GM12865 (cell line): ENCODE data around the gene B3GALT6.

Experiments used
- DNase-seq: peaks from one replicate; pipeline ENCODE4 v3.0.0; 2010; ENCODE audit warnings: low read depth
- H3K4me3 ChIP-seq: 2 replicates; pipeline ENCODE4 v1.5.1; 2011; ENCODE audit warnings: mild to moderate bottlenecking, low read depth, low read length, control low read depth
- TF ChIP-seq, protein P1 (sequence below): IDR thresholded peaks from 2 replicates; pipeline ENCODE4 v1.5.1; 2011; ENCODE audit warnings: low read length, control low read depth, low read depth, inconsistent platforms; ENCODE audit not compliant: insufficient read depth; ENCODE audit errors: missing control alignments

B3GALT6 gene

DNA sequence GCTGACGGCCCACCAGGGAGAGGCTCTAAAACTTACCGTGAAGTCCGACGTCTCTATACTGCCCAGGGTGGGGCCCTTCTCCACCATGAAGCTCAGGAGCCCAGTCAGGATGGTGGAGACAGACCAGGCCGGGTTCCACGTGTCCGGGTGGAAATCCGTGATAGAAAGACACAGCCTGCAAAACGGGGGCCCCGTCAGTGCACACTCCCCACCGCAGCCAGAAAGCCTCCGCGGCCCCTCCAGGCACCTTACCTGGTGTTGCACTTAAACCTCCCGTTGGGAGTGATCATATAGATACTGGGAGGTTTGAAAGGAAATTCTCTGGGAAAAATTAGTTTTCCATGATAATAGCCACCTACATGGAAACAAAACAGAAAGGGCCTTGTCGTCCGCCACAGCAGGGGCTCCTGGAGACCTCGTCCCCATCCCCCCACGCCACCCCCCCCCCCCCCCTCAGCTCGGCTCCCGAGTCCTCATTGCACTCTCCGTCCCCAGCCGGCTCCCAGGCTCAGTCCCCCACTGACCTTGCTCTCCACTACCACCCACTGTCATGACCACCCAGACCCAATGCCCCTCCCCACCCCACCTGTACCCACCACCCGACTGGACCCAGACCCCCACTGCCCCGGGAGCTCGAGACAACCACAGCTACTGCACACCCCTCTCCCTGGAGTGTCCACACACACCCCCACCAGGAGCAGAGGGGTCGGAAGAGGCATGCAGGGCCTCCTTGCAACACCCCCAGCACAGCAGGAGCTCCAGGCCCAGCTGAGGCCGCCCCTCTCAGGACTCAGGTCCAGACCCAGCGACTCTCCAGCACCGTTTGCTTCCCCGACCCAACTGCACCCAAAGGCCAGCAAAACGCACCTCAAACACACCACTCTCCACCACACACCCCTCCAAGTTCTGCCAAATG is 25.2 kb downstream of the B3GALT6 start:
- no peak overlapping the region for H3K4me3 ChIP-seq
- DNase-seq, result no peak
- TF ChIP-seq, protein P1, sequence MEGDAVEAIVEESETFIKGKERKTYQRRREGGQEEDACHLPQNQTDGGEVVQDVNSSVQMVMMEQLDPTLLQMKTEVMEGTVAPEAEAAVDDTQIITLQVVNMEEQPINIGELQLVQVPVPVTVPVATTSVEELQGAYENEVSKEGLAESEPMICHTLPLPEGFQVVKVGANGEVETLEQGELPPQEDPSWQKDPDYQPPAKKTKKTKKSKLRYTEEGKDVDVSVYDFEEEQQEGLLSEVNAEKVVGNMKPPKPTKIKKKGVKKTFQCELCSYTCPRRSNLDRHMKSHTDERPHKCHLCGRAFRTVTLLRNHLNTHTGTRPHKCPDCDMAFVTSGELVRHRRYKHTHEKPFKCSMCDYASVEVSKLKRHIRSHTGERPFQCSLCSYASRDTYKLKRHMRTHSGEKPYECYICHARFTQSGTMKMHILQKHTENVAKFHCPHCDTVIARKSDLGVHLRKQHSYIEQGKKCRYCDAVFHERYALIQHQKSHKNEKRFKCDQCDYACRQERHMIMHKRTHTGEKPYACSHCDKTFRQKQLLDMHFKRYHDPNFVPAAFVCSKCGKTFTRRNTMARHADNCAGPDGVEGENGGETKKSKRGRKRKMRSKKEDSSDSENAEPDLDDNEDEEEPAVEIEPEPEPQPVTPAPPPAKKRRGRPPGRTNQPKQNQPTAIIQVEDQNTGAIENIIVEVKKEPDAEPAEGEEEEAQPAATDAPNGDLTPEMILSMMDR, result no peak

DNA sequence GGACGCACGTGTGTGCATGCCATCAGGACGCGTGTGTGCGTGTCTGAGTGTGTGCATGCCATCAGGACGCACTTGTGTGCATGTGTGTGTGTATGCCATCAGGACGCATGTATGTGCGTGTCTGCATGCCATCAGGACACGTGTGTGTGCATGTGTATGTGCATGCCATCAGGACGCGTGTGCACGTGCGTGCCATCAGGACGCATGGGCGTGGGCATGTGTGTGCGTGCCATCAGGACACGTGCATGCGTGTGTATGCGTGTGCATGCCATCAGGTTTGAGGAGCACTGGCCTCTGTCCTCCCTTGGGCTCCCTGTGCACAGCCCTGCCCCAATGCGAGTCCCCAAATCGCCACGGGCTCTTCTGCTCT is 27.1 kb downstream of the B3GALT6 start:
- no peak for DNase-seq
- TF ChIP-seq, protein P1, result no peak
- no peak overlapping the region for H3K4me3 ChIP-seq

DNA sequence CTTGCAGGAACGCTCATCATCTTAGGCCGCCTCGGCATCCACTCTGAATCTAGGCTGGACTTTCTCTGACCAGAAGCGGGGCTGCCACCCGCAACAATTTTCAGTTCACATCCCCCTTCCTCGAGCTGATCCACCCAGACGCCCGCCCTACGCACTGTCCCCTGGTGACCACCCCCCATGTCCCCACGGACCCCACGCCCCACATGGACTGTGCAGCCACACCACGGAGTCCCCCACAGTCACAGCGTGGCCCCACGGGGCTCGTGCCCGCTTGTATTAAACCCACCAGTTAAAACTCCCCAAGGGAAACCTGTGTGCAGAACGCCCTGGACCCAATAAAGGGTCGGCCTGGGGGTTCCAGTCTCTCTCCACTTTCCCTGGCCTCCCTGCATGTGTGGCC is 27.5 kb downstream of the B3GALT6 start:
- DNase-seq, result no peak
- no peak overlapping the region for H3K4me3 ChIP-seq
- TF ChIP-seq, protein P1, result no peak

DNA sequence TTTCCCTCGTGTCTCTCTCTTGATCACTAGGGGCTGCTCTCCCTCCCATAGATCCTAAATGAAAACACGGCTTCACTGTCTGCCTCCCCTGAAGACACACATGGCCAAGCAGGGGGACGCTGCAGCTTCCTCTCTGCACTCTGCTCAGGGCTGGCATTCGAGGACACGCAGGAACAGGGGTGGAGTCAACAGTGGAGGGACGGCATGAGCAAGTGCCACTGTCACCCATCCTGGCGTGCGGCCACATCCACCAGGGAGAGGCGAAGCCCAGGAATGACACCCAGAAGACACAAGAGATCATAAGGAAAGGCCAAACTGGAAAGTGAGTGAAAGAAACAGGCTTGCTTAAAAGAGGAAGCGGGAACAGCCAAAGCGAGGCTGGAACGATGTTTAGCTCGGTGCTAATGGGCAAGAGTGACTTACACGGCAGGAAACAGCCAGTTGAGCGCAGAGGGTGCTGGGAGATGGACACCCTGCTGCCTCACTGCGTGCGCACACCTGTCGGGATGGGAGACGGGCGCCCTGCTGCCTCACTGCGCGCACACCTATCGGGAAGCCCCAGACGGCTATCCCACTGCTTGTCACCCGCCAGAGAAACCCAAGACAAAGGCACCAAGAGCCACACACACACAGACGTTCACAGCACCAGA is 28.0 kb downstream of the B3GALT6 start:
- TF ChIP-seq, protein P1, result no peak
- H3K4me3 ChIP-seq, result no peak overlapping the region
- no peak for DNase-seq

DNA sequence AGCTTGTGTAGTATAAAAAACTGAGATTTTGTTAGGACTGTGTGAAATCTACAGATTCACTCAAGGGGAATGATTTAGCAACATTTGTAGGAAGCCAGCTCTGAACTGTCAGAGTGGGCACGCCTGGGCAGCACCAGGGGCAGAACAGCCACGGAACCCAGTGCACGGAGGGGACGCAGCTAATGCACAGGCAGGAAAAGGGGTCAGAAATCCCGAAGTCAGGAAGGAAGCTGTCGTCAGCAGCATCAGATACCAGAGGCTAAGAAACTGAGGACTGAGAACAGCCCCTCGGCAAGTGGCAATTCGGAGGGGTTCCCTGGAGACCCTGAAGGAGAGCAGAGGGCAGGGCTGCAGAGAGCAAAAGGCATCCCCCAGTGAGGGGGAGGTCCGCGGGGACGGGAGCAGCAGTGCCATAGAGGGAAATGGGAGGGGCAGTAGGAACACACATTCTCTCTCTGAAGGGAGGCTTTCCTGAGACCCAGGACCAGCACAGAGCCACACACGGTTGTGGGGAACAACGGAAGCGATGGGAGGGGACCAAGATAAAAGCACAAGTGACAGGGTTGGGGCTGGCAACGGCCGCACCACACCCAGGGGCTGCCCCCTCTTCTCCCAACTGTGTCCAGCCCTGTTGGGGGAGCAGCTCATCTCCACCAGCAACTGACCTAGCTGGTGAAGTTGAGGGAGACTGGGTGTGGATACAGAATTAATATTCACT is 29.0 kb downstream of the B3GALT6 start:
- TF ChIP-seq, protein P1, result no peak
- H3K4me3 ChIP-seq, result no peak overlapping the region
- no peak for DNase-seq

DNA sequence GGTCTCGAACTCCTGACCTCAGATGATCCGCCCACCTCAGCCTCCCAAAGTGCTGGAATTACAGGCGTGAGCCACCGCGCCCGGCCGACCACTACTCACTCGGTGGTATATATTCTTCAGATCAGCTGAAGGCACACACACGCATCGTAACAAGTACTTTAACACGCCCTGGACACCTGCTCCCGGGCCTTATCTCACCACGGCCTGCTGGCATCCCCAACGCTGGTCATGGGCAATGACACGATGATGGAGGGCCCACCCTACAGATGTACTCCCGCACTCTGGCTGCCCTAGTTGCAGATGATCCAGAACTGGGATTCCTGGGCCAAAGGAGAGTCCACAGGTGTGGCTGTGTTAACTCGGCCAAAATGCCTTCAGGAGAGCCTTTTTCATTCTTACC is 30.0 kb downstream of the B3GALT6 start:
- H3K4me3 ChIP-seq, result no peak overlapping the region
- TF ChIP-seq, protein P1, result no peak
- DNase-seq, result no peak
